GM12878 (cell line): ENCODE data around the gene MLN. TPM values are rescaled to one million over a fixed set of nuclear protein-coding genes. Genes with fewer than 3 reads are reported as not detected.

Source experiments
- ATAC-seq: fragments of 200-7000 bp; cut with Tn5 transposase; 3 replicates; pipeline ENCODE4 v1.9.1; 2020; ENCODE audit warnings: mild to moderate bottlenecking, moderate library complexity
- BruUV-seq: library from RNA; stranded (reverse); fragments of 400-500 nt; replicated peaks from 2 replicates; lab custom pipeline; 2021; lab: Mats Ljungman, UMichigan
- CTCF ChIA-PET: fragments of 300-600 bp; sonication (Branson Sonifier 250); formaldehyde crosslinking; extraction: SDS; loops from one replicate; lab custom pipeline; 2021; ENCODE audit warnings: inconsistent platforms; lab: Yijun Ruan, JAX
- POLR2A ChIA-PET: fragments of 350-600 bp; formaldehyde crosslinking; extraction: SDS; loops from one replicate; lab custom pipeline; 2021; ENCODE audit warnings: inconsistent platforms; lab: Charles Lee
- RAD21 ChIA-PET: fragments of 300-600 bp; sonication (Branson Sonifier 250); formaldehyde crosslinking; loops from one replicate; lab custom pipeline; 2023; ENCODE audit warnings: antibody characterized with exemption; ENCODE audit not compliant: unreplicated experiment; lab: Charles Lee
- SMC1A ChIA-PET: fragments of 300-600 bp; sonication (Branson Sonifier 250); formaldehyde crosslinking; loops from one replicate; lab custom pipeline; 2023; ENCODE audit not compliant: unreplicated experiment, uncharacterized antibody; lab: Charles Lee
- DNase-seq: peaks from one replicate; pipeline ENCODE4 v3.0.0-alpha.2; 2011; ENCODE audit warnings: low read depth, low spot score
- FAIRE-seq: peaks from 3 replicates; lab custom pipeline; 2011; peaks lifted over from hg19 to GRCh38; lab: Jason Lieb, UNC
- H2AFZ ChIP-seq: 2 replicates; pipeline ENCODE4 v1.6.0; 2011; ENCODE audit warnings: low read depth, low read length, control low read depth; ENCODE audit not compliant: control insufficient read depth
- H3K27ac ChIP-seq: 2 replicates; pipeline ENCODE4 v1.5.1; 2011; ENCODE audit warnings: control low read depth; ENCODE audit not compliant: control insufficient read depth, insufficient read depth
- H3K27me3 ChIP-seq, 2 experiments: replicated peaks in 1 of 2; 2 replicates each; pipeline versions ENCODE4 v1.6.0 to v1.6.1; 2011; ENCODE audit warnings: low read length in 1 of 2; ENCODE audit not compliant: control insufficient read depth in 2 of 2, insufficient read depth in 2 of 2
- H3K36me3 ChIP-seq, 2 experiments: 2 replicates each; pipeline ENCODE4 v1.5.1; 2011; ENCODE audit warnings: low read length in 1 of 2; ENCODE audit not compliant: control insufficient read depth in 2 of 2, insufficient read depth in 2 of 2
- H3K4me1 ChIP-seq: 2 replicates; pipeline ENCODE4 v1.6.1; 2011; ENCODE audit warnings: mild to moderate bottlenecking, low read length, moderate library complexity, mixed read lengths; ENCODE audit not compliant: control insufficient read depth, insufficient read depth
- H3K4me2 ChIP-seq: 2 replicates; pipeline ENCODE4 v1.6.0; 2011; ENCODE audit warnings: control low read depth; ENCODE audit not compliant: control insufficient read depth, insufficient read depth
- H3K4me3 ChIP-seq: fragments of 200-600 bp; sonication (generic); 2 replicates; pipeline ENCODE4 v1.5.1; 2016
- H3K79me2 ChIP-seq: 2 replicates; pipeline ENCODE4 v1.6.0; 2011; ENCODE audit warnings: low read length; ENCODE audit not compliant: control insufficient read depth, insufficient read depth
- H3K9ac ChIP-seq: 2 replicates; pipeline ENCODE4 v1.8.0; 2011; ENCODE audit warnings: low read length, control low read depth, mixed read lengths; ENCODE audit not compliant: control insufficient read depth, insufficient read depth
- H3K9me3 ChIP-seq: replicated peaks from 3 replicates; pipeline ENCODE4 v1.5.1; 2011; ENCODE audit warnings: mild to moderate bottlenecking, low read length; ENCODE audit not compliant: control insufficient read depth, insufficient read depth
- H4K20me1 ChIP-seq: 2 replicates; pipeline ENCODE4 v1.6.0; 2011; ENCODE audit not compliant: control insufficient read depth, insufficient read depth
- BMI1 ChIP-seq: fragments of 450-650 bp; IDR thresholded peaks from 2 replicates; pipeline ENCODE4 v1.6.1; 2016; ENCODE audit warnings: mild to moderate bottlenecking, moderate library complexity, borderline replicate concordance
- CHD1 ChIP-seq: IDR thresholded peaks from 2 replicates; pipeline ENCODE4 v1.6.1; 2012; ENCODE audit warnings: low read depth, low read length, improper control_type of control experiment
- GATAD2B ChIP-seq: fragments of 450-650 bp; conservative IDR thresholded peaks from 2 replicates; pipeline ENCODE4 v1.6.1; 2017; ENCODE audit warnings: low read depth, mild to moderate bottlenecking, moderate library complexity
- HDAC2 ChIP-seq: fragments of 200-600 bp; sonication (generic); IDR thresholded peaks from 2 replicates; pipeline ENCODE4 v1.6.1; 2017
- JUNB ChIP-seq: IDR thresholded peaks from 2 replicates; pipeline ENCODE4 v1.6.1; 2016; ENCODE audit warnings: antibody characterized with exemption, mild to moderate bottlenecking
- JUND ChIP-seq: IDR thresholded peaks from 2 replicates; pipeline ENCODE4 v1.6.1; 2012; ENCODE audit warnings: low read depth, mild to moderate bottlenecking, low read length, improper control_type of control experiment, moderate library complexity
- MTA2 ChIP-seq: fragments of 450-650 bp; IDR thresholded peaks from 2 replicates; pipeline ENCODE4 v1.6.1; 2016; ENCODE audit warnings: low read depth, mild to moderate bottlenecking, moderate library complexity
- PAX5 ChIP-seq: IDR thresholded peaks from 2 replicates; pipeline ENCODE4 v1.6.1; 2011; ENCODE audit warnings: low read depth, low read length, borderline replicate concordance
- RELA ChIP-seq: fragments of 450-650 bp; IDR thresholded peaks from 2 replicates; pipeline ENCODE4 v1.8.0; 2014; ENCODE audit warnings: borderline replicate concordance; ENCODE audit not compliant: partially characterized antibody
- SIN3A ChIP-seq: IDR thresholded peaks from 2 replicates; pipeline ENCODE4 v1.6.1; 2012; ENCODE audit warnings: low read depth, low read length, improper control_type of control experiment
- SMARCA5 ChIP-seq: fragments of 450-650 bp; IDR thresholded peaks from 2 replicates; pipeline ENCODE4 v1.6.1; 2017; ENCODE audit warnings: mild to moderate bottlenecking
- SREBF2 ChIP-seq: IDR thresholded peaks from 2 replicates; pipeline ENCODE4 v1.6.1; 2012; ENCODE audit warnings: mild to moderate bottlenecking, low read length
- STAT3 ChIP-seq: IDR thresholded peaks from 2 replicates; pipeline ENCODE4 v1.6.1; 2011; ENCODE audit warnings: low read depth, low read length, improper control_type of control experiment
- ZBED1 ChIP-seq: IDR thresholded peaks from 2 replicates; pipeline ENCODE4 v1.6.1; 2016; ENCODE audit warnings: borderline replicate concordance
- ZSCAN29 ChIP-seq: fragments of 450-650 bp; IDR thresholded peaks from 2 replicates; pipeline ENCODE4 v1.6.1; 2017; ENCODE audit warnings: mild to moderate bottlenecking, moderate library complexity
- WGBS: methylation state at CpG from one replicate; pipeline ENCODE4 v1.1.6; 2016; ENCODE audit warnings: low lambda C conversion rate; ENCODE audit not compliant: insufficient replicate concordance, insufficient coverage; ENCODE audit errors: missing lambda C conversion rate; 5-methylcytosine and 5-hydroxymethylcytosine counted together
- in situ Hi-C: fragments of 300-500 bp; cut with MboI; formaldehyde crosslinking; loops from 9 replicates; pipeline ENCODE4 v1.14.3; 2018; ENCODE audit warnings: mixed read lengths
- intact Hi-C: fragments of 100-400 bp; cut with micrococcal nuclease; formaldehyde crosslinking; loops from one replicate; pipeline ENCODE4 v1.14.2; 2022; ENCODE audit not compliant: unreplicated experiment
- polyA plus RNA-seq, 11 experiments: library from polyadenylated mRNA; depleted of rRNA in 4 of 11; unstranded in 6 of 11; stranded (reverse) in 5 of 11; fragments of >200 nt; fragmentation: Nextera tagmentation in 4 of 11; fragmentation: Illumina TruSeq in 1 of 11; extraction: Ambion mirVana in 4 of 11; extraction: Trizol in 1 of 11; gene quantifications; 1 replicate in 1 of 11; 2 replicates in 10 of 11; pipeline versions ENCODE4 v1.2.1 to v1.2.3, GENCODE V29; 2011 to 2016; ENCODE audit warnings: inconsistent platforms in 2 of 11, missing spikeins in 2 of 11, low read depth in 1 of 11
- total RNA-seq, 4 experiments: library from RNA; depleted of rRNA in 3 of 4; stranded (reverse); fragments of >200 nt in 3 of 4; fragmentation: Illumina TruSeq in 1 of 4; extraction: Trizol in 1 of 4; gene quantifications; 2 replicates each; pipeline versions ENCODE4 v1.2.1 to v1.2.3, GENCODE V29; 2013 to 2021
- TF ChIP-seq, protein P1 (sequence below): fragments of 450-650 bp; IDR thresholded peaks from 2 replicates; pipeline ENCODE4 v1.6.1; 2017; ENCODE audit warnings: mild to moderate bottlenecking
- TF ChIP-seq, protein P2 (sequence below): fragments of 450-650 bp; IDR thresholded peaks from 2 replicates; pipeline ENCODE4 v1.6.1; 2014; ENCODE audit warnings: mild to moderate bottlenecking
- TF ChIP-seq, protein P3 (sequence below): IDR thresholded peaks from 2 replicates; pipeline ENCODE4 v1.6.1; 2012; ENCODE audit warnings: low read depth, low read length, improper control_type of control experiment
- TF ChIP-seq, protein P4 (sequence below): fragments of 450-650 bp; IDR thresholded peaks from 2 replicates; pipeline ENCODE4 v1.6.1; 2016; ENCODE audit warnings: mild to moderate bottlenecking

The MLN gene
- total and polyA plus RNA-seq, 10 of the 15 experiments (the other 5 are each of a cell fraction or from before 2014, with no cell fraction given): not detected

DNA sequence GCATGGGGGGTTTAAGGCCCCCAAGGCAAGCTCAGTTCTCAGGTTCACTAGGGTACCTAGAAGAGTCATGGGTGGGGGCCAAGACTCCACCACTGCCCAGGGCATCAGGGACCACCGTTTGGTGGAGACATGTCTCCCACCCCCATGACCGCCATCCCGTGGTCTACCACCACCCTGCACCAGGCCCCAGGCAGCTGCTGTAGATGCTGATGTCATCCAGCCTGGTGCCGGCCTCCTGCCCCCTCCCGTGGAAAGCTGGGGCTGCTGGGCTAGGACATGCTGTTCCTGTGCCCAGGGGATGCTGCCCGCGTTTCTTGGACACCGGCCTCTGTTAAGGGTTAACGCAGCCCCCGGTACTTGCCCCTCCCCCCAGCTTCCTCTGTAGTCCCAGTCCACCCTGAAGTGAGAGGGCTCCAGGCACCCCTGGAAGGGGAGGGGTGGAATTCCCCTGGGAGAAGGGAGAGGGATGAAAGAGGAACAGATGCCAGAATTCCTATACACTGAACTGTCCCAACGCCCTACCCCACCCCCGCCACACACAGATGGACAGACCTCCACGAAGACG, 57.7 kb downstream of the MLN start:
- ATAC-seq (no peak), FAIRE-seq (no peak), DNase-seq (no peak)
- H3K4me2 ChIP-seq: no peak overlapping the region
- RAD21 ChIA-PET: interaction anchor here (1.4 kb wide), 1 partner anchor 35 kb away, joined by 3 read pairs; the partner anchor contains the start of gene UQCC2
- 14% methylated on average over 14 of the region's 14 CpGs for WGBS
- in situ Hi-C loops (no loop called here), intact Hi-C loops (no loop called here)
- TF ChIP-seq MTA2: no peak
- no peak for TF ChIP-seq STAT3
- TF ChIP-seq PAX5: no peak
- TF ChIP-seq SREBF2: no peak
- TF ChIP-seq, protein P1, sequence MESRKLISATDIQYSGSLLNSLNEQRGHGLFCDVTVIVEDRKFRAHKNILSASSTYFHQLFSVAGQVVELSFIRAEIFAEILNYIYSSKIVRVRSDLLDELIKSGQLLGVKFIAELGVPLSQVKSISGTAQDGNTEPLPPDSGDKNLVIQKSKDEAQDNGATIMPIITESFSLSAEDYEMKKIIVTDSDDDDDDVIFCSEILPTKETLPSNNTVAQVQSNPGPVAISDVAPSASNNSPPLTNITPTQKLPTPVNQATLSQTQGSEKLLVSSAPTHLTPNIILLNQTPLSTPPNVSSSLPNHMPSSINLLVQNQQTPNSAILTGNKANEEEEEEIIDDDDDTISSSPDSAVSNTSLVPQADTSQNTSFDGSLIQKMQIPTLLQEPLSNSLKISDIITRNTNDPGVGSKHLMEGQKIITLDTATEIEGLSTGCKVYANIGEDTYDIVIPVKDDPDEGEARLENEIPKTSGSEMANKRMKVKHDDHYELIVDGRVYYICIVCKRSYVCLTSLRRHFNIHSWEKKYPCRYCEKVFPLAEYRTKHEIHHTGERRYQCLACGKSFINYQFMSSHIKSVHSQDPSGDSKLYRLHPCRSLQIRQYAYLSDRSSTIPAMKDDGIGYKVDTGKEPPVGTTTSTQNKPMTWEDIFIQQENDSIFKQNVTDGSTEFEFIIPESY: no peak
- TF ChIP-seq, protein P2, sequence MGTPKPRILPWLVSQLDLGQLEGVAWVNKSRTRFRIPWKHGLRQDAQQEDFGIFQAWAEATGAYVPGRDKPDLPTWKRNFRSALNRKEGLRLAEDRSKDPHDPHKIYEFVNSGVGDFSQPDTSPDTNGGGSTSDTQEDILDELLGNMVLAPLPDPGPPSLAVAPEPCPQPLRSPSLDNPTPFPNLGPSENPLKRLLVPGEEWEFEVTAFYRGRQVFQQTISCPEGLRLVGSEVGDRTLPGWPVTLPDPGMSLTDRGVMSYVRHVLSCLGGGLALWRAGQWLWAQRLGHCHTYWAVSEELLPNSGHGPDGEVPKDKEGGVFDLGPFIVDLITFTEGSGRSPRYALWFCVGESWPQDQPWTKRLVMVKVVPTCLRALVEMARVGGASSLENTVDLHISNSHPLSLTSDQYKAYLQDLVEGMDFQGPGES: no peak
- TF ChIP-seq RELA: no peak
- no peak for TF ChIP-seq BMI1
- TF ChIP-seq ZBED1: no peak
- TF ChIP-seq HDAC2: no peak
- TF ChIP-seq, protein P3, sequence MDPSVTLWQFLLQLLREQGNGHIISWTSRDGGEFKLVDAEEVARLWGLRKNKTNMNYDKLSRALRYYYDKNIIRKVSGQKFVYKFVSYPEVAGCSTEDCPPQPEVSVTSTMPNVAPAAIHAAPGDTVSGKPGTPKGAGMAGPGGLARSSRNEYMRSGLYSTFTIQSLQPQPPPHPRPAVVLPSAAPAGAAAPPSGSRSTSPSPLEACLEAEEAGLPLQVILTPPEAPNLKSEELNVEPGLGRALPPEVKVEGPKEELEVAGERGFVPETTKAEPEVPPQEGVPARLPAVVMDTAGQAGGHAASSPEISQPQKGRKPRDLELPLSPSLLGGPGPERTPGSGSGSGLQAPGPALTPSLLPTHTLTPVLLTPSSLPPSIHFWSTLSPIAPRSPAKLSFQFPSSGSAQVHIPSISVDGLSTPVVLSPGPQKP: no peak
- TF ChIP-seq CHD1: no peak
- TF ChIP-seq, protein P4, sequence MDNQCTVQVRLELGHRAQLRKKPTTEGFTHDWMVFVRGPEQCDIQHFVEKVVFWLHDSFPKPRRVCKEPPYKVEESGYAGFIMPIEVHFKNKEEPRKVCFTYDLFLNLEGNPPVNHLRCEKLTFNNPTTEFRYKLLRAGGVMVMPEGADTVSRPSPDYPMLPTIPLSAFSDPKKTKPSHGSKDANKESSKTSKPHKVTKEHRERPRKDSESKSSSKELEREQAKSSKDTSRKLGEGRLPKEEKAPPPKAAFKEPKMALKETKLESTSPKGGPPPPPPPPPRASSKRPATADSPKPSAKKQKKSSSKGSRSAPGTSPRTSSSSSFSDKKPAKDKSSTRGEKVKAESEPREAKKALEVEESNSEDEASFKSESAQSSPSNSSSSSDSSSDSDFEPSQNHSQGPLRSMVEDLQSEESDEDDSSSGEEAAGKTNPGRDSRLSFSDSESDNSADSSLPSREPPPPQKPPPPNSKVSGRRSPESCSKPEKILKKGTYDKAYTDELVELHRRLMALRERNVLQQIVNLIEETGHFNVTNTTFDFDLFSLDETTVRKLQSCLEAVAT: no peak
- no peak for TF ChIP-seq ZSCAN29
- no peak for TF ChIP-seq SMARCA5
- TF ChIP-seq SIN3A: no peak
- no peak for TF ChIP-seq JUNB
- no peak for TF ChIP-seq GATAD2B
- TF ChIP-seq JUND: no peak
- no peaks in the 10 kb centered on the region for H3K36me3 ChIP-seq
- no peaks in the 10 kb centered on the region for H4K20me1 ChIP-seq
- no peaks in the 10 kb centered on the region; a peak in 1 of 4 replicates for H3K27me3 ChIP-seq
- SMC1A ChIA-PET: interaction anchor here (0.9 to 1.1 kb wide), 2 partner anchors 35 to 156 kb away, joined by 3 to 4 read pairs; partner anchors contain the start of gene UQCC2
- H3K27ac ChIP-seq: no peak overlapping the region
- no TSS peak for BruUV-seq
- CTCF ChIA-PET: interaction anchor here (0.8 to 7.2 kb wide), 6 partner anchors 12 to 156 kb away, joined by 3 to 46 read pairs (median 6); partner anchors contain the start of gene UQCC2
- POLR2A ChIA-PET: interaction anchor here (0.6 kb wide), 1 partner anchor 514 kb away, joined by 4 read pairs; no protein-coding TSS in a partner anchor
- H3K4me3 ChIP-seq: no peak overlapping the region
- no peak overlapping the region for H3K9ac ChIP-seq
- H2AFZ ChIP-seq: no peak overlapping the region
- H3K9me3 ChIP-seq: no peaks in the 10 kb centered on the region
- H3K79me2 ChIP-seq: no peaks in the 10 kb centered on the region
- no peaks in the 10 kb centered on the region for H3K4me1 ChIP-seq
